ENCODE results near the gene DDX5.
"Not testable (repeated sequence)": the region's sequence is repeated elsewhere in the genome, so short reads cannot be mapped to it uniquely, and the experiment has no call there.

The DDX5 gene

DNA sequence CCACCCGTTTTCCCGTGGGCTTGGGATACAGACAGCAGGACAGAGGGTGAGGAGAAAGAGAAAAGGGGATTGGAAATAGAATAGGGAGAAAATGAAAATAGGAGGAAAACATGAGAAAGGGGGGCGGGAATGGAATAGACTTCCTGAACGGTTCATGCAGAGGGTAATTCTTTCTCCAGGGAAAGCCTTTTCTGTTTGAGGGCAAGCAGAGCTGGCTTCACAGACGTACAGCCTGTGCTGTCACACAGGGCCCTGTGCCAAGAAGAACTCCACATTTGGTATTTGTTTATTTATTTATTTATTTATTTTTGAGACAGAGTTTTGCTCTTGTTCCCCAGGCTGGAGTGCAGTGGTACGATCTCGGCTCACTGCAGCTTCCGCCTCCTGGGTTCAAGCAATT is 45.1 kb downstream of the DDX5 start:
- H3K4me1 Mint-ChIP-seq = peaks cover 17 to 33% of the 10 kb centered on the region in 2 donors
- no peak for ATAC-seq (replicated peaks)

DNA sequence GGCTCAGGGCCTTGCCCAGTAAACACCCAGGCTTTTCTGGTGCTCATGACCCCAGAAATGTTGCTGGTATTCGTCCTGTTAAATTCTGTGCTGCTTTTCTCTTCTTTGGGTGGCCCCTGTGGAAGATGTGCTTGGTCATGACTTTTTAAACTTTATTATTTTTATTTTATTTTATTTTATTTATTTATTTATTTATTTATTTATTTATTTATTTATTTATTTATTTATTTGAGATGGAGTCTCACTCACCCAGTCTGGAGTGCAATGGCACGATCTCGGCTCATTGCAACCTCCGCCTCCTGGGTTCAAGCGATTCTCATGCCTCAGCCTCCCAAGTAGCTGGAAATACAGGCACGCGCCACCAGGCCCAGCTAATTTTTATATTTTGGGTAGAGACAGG is 46.3 kb downstream of the DDX5 start:
- peaks cover 19 to 44% of the 10 kb centered on the region in 2 donors for H3K4me1 Mint-ChIP-seq
- H3K4me3 Mint-ChIP-seq; H3K27ac Mint-ChIP-seq; ATAC-seq (replicated peaks); H3K27me3 Mint-ChIP-seq; H3K9me3 Mint-ChIP-seq; H3K36me3 Mint-ChIP-seq; DNase-seq: not testable (repeated sequence)

More for the DNA sequence above, 45.1 kb downstream of the DDX5 start:
- no peaks in the 10 kb centered on the region for H3K9me3 Mint-ChIP-seq
- peaks cover 6 to 7% of the 10 kb centered on the region in 2 donors for H3K36me3 Mint-ChIP-seq
- H3K4me3 Mint-ChIP-seq = no peak overlapping the region
- no peak for DNase-seq
- no peak overlapping the region for H3K27ac Mint-ChIP-seq
- no peaks in the 10 kb centered on the region for H3K27me3 Mint-ChIP-seq

DNA sequence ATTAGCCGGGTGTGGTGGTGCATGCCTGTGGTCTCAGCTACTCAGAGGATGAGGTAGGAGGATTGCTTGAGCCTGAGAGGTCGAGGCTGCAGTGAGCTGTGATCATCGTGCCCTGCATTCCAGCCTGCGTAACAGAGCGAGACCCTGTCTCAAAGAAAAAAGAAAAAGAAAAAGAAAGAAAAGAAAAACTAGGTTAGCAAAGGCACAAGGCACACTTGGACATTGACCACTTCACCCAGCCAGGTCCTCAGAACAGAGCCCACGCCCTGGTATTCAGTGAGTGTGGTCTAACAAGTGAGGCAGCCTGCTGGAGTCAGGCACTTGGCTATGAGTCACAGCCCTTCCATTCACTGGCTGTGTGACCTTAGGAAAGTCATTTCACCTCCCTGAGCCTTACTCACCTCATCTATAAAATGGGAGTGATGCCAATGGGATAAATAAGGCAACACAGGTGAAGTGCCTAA is 46.8 kb downstream of the DDX5 start:
- H3K4me3 Mint-ChIP-seq = no peak overlapping the region
- no peaks in the 10 kb centered on the region for H3K9me3 Mint-ChIP-seq
- H3K4me1 Mint-ChIP-seq = peaks cover 22 to 49% of the 10 kb centered on the region in 2 donors
- ATAC-seq (replicated peaks) = peak in 1 of 2 donors; percentile 15
- DNase-seq = no peak
- no peaks in the 10 kb centered on the region for H3K27me3 Mint-ChIP-seq
- H3K36me3 Mint-ChIP-seq = peaks cover 6 to 11% of the 10 kb centered on the region in 2 donors
- peak overlapping the region; percentile 6 for H3K27ac Mint-ChIP-seq

DNA sequence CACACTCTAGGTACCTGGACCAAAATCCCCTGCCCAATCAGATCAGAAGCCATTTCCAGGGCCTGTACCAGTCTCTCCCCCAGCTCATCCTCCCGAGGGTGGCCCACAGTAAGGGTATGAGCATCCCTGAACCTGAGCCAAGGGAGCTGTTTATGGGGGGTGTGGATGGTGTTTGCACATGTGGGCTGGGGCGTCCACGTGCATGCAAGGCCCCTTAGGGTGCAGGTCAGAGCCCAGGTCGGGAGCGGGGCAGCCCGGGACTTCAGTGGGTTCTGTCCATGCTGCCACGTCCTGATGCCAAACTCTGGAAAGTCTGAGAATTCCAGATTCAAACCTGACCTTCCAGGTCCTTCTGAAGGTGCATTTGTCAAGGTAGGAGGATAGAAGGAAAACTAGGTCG is 47.3 kb downstream of the DDX5 start:
- Mint-ChIP-seq H3K4me1 (peaks cover 22 to 55% of the 10 kb centered on the region in 2 donors), H3K27me3 (no peaks in the 10 kb centered on the region), H3K27ac (peak overlapping the region; percentile 49), H3K4me3 (no peak overlapping the region), H3K36me3 (peaks cover 6 to 11% of the 10 kb centered on the region in 2 donors), H3K9me3 (no peaks in the 10 kb centered on the region)
- DNase-seq (no peak), ATAC-seq (replicated peaks) (no peak)

DNA sequence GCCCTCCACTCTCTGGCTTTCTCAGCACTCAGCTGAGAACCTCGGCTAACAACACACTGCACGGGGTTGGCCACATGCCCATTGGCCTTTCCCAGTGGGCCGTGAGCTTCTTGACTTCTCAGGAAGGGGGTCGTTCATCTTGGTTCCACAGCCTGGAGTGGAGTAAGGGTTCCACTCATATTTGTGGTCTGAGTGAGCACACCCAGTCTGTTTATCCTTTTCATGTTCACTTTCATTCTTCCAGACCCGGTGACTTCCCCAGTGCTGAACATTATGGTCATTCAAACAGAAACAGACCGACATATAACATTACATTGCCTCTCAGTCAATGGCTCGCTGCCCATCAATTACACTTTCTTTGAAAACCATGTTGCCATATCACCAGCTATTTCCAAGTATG is 48.9 kb downstream of the DDX5 start:
- Mint-ChIP-seq H3K4me1 (peaks cover 24 to 62% of the 10 kb centered on the region in 2 donors), H3K4me3 (peak overlapping the region in 1 of 2 donors; percentile 44), H3K9me3 (no peaks in the 10 kb centered on the region), H3K27me3 (no peaks in the 10 kb centered on the region), H3K36me3 (peaks cover 9 to 11% of the 10 kb centered on the region in 2 donors), H3K27ac (peak overlapping the region; percentile 86)
- ATAC-seq (replicated peaks) = peak; percentile 49 to 59
- DNase-seq = no peak

DNA sequence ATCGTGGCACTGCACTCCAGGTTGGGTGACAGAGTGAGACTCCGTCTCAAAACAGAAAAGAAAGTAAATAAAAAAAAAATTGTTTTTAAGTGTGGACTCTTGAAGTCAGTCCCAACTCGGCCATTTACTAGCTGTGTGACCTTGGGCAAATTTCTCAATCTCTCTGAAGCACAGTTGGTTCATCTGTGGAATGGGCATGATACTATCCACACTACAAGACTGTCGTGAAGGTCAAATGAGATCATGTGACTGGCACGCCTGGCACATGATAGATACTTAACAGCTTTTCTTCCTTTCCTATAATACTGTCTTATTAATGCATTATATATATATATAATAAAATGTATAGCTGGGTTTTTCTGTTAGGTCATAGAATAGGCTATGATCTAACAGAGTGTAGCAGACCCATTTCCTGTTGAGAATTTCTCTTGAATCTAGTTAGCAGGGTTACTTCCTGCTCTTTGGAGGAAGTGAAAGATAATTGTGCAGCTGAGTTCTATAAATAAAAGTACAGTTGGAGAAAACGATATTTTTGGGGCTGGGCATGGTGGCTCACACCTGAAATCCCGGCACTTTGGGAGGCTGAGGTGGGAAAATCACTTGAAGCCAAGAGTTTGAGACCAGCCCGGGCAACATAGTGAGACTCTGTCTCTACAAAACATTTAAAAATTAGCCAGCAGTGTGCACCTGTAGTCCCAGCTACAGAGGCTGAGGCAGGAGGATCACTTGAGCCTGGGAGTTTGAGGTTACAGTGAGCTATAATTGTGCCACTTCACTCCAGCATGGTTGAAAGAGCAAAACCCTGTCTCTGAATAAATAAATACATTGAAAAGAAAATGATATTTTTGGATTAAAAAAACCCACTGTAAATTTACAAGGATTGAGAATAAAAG is 49.9 kb downstream of the DDX5 start:
- Mint-ChIP-seq H3K36me3 (peaks cover 9 to 11% of the 10 kb centered on the region in 2 donors), H3K27me3 (no peaks in the 10 kb centered on the region), H3K9me3 (no peaks in the 10 kb centered on the region), H3K27ac (peak overlapping the region; percentile 94), H3K4me1 (peaks cover 24 to 62% of the 10 kb centered on the region in 2 donors), H3K4me3 (peak overlapping the region; percentile 36 to 59)
- DNase-seq (no peak), ATAC-seq (replicated peaks) (peak; percentile 91 to 92)

DNA sequence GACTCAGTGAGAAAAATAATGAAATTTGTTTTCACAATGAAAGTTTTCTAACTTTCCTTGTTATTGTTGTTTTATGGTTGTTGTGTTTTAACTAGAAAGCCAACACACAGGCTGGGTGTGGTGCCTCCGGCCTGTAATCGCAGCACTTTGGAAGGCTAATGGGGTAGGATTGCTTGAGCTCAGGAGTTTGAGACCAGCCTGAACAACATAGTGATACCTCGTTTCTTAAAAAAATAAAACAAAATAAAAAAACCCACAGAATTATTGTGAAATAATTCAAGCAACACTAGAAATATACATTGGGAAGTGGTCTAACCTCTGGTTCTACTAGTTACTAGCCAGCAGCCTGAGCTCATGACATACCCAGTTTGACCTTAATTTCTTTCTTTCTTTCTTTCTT is 56.5 kb downstream of the DDX5 start:
- Mint-ChIP-seq H3K36me3 (peaks cover 0 to 2% of the 10 kb centered on the region in 2 donors), H3K4me1 (peaks cover 13 to 37% of the 10 kb centered on the region in 2 donors), H3K9me3 (no peaks in the 10 kb centered on the region), H3K4me3 (peak overlapping the region in 1 of 2 donors; percentile 60), H3K27me3 (no peaks in the 10 kb centered on the region), H3K27ac (peak overlapping the region; percentile 92)
- ATAC-seq (replicated peaks) (no peak), DNase-seq (no peak)

DNA sequence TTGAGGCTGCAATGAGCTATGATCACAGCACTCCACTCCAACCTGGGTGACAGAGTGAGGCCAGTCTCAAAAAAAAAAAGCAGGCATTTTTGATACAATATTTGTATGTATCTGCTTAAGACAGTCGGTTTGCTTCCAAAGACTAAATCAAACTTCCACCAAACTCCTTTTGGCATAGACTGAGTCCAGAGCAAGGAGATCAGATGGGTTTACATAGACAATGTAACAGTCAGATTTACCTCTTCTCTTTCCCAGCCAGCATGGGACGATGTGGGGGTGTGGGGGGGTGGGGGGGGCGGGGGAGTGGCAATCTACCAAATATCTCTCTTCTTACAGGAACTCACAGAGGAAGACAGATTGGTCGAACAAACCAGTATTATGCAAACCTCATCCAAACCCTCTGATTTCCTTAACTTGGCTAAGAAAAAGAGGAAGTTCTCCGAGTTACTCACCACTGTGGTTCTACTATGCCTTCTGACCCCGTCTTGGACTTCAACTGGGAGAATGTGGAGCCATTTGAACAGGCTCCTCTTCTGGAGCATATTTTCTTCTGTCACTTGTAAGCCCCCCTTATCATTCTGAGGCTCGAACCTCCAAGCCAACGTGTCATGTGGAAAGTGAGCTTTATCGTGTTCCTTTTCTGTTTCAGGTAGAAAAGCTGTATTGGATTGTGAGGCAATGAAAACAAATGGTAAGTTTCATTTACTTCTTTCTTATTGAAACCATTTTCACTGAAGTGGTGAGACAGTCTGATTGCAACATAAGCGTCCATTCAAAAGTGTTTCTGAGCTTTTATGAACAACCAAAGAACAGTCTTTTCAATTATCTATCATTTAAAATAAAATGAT is 57.2 kb downstream of the DDX5 start, which contains the start of gene MILR1:
Gene MILR1 (plus strand): TSS at position 451 of the 848 bp plus-strand sequence. CDS start 54 bp downstream, at position 505.
- DNase-seq (peak; percentile 23), ATAC-seq (replicated peaks) (peak; percentile 95)
- H3K4me3 Mint-ChIP-seq = peak within 1 kb of the TSS; percentile 79 to 81
- peak within 1 kb of the TSS; percentile 92 for H3K27ac Mint-ChIP-seq
- H3K4me1 Mint-ChIP-seq = peaks cover 14 to 32% of the 10 kb centered on the region in 2 donors
- H3K27me3 Mint-ChIP-seq = no peaks in the 10 kb centered on the region
- no peaks in the 10 kb centered on the region for H3K9me3 Mint-ChIP-seq
- H3K36me3 Mint-ChIP-seq = peaks cover 0 to 2% of the 10 kb centered on the region in 2 donors

All from stimulated activated naive B cell treated with anti-CD40 and anti-IgM and Interleukin-4, amounts not matched to agents 10 μg/mL and 1 μg/mL and 100 μg/mL, for 72 hours (primary cell).